Ascending aorta (tissue), 2 donors: Measurements from ENCODE around the gene PLXNA4. TPM values are rescaled to one million over a fixed set of nuclear protein-coding genes. Genes with fewer than 3 reads are reported as not detected.
"Not testable (repeated sequence)": the region's sequence is repeated elsewhere in the genome, so short reads cannot be mapped to it uniquely, and the experiment has no call there.

Source experiments
- DNase-seq, 2 donors: peaks; one replicate each; pipeline ENCODE4 v3.0.0-alpha.2; 2019; ENCODE audit warnings: low spot score in 2 of 2
- H3K27ac ChIP-seq, 2 donors: fragments of 200-600 bp; sonication (generic); one replicate each; pipeline ENCODE4 v1.5.1; 2016 to 2017; ENCODE audit warnings: mild to moderate bottlenecking in 1 of 2
- H3K27me3 ChIP-seq: fragments of 200-600 bp; sonication (generic); one replicate; pipeline ENCODE4 v1.5.1; 2017
- H3K36me3 ChIP-seq, 2 donors: fragments of 200-600 bp; sonication (generic); one replicate each; pipeline ENCODE4 v1.5.1; 2016
- H3K4me1 ChIP-seq, 2 donors: fragments of 200-600 bp; sonication (generic); one replicate each; pipeline ENCODE4 v1.5.1; 2016 to 2017; ENCODE audit warnings: mild to moderate bottlenecking in 1 of 2
- H3K4me3 ChIP-seq, 2 donors: fragments of 200-600 bp; sonication (generic); one replicate each; pipeline ENCODE4 v1.5.1; 2016 to 2017; ENCODE audit warnings: mild to moderate bottlenecking in 1 of 2
- H3K9me3 ChIP-seq, 2 donors: fragments of 200-600 bp; sonication (generic); one replicate each; pipeline ENCODE4 v1.5.1; 2016
- CTCF ChIP-seq, 3 experiments: fragments of 200-600 bp in 2 of 3; fragments of 450-650 bp in 1 of 3; sonication (generic) in 2 of 3; IDR thresholded peaks; one replicate each; pipeline ENCODE4 v1.5.1; 2016 to 2019; ENCODE audit warnings: antibody characterized with exemption in 3 of 3, mild to moderate bottlenecking in 1 of 3, moderate library complexity in 1 of 3
- intact Hi-C: fragments of 100-400 bp; cut with DNase I; formaldehyde crosslinking; loops from one replicate; pipeline ENCODE4 v1.15.1; 2023
- total RNA-seq: library from RNA; depleted of rRNA; stranded (reverse); fragments of >200 nt; gene quantifications from one replicate; pipeline ENCODE4 v1.1.0, GENCODE V29; 2016

Gene PLXNA4
- total RNA-seq, 1 donor from 2014 or later: 27.1 TPM

- Histone ChIP-seq H3K36me3 (peaks cover 18 to 22% of the 10 kb centered on the region in 2 donors), H3K4me1 (no peaks in the 10 kb centered on the region), H3K4me3 (no peak overlapping the region), H3K9me3 (no peaks in the 10 kb centered on the region), H3K27me3 (no peaks in the 10 kb centered on the region), H3K27ac (no peak overlapping the region)
- TF ChIP-seq CTCF (IDR thresholded peaks at IDR 0.05): no peak
- DNase-seq: no peak
- intact Hi-C loops: no loop called here
Measured at GRCh38 chr7:132181946-132182685, 394.2 kb downstream of the PLXNA4 start.

- no peak for TF ChIP-seq CTCF (IDR thresholded peaks at IDR 0.05)
- Histone ChIP-seq H3K27ac (no peak overlapping the region), H3K4me3 (no peak overlapping the region), H3K27me3 (no peaks in the 10 kb centered on the region), H3K9me3 (no peaks in the 10 kb centered on the region), H3K4me1 (no peaks in the 10 kb centered on the region), H3K36me3 (peaks cover 15 to 22% of the 10 kb centered on the region in 2 donors)
- intact Hi-C loops: no loop called here
- DNase-seq: no peak
Measured at GRCh38 chr7:132181371-132181770, 394.9 kb downstream of the PLXNA4 start.

- Histone ChIP-seq H3K27me3 (no peaks in the 10 kb centered on the region), H3K36me3 (peaks cover 15 to 21% of the 10 kb centered on the region in 2 donors)
- no peak for DNase-seq
Measured at GRCh38 chr7:132180481-132180880, 395.8 kb downstream of the PLXNA4 start.

GRCh38 chr7:132179681-132180080, 396.6 kb downstream of the PLXNA4 start:
- TF ChIP-seq CTCF (IDR thresholded peaks at IDR 0.05): no peak
- DNase-seq: no peak
- H3K36me3 ChIP-seq: peaks cover 13 to 18% of the 10 kb centered on the region in 2 donors
- H3K4me3 ChIP-seq: no peak overlapping the region
- intact Hi-C loops: no loop called here
- no peaks in the 10 kb centered on the region for H3K27me3 ChIP-seq
- no peaks in the 10 kb centered on the region for H3K4me1 ChIP-seq
- no peak overlapping the region for H3K27ac ChIP-seq
- no peaks in the 10 kb centered on the region for H3K9me3 ChIP-seq

More at GRCh38 chr7:132180481-132180880, 395.8 kb downstream of the PLXNA4 start:
- no peak overlapping the region for H3K27ac ChIP-seq
- no peaks in the 10 kb centered on the region for H3K9me3 ChIP-seq
- no peak for TF ChIP-seq CTCF (IDR thresholded peaks at IDR 0.05)
- H3K4me3 ChIP-seq: no peak overlapping the region
- H3K4me1 ChIP-seq: no peaks in the 10 kb centered on the region
- intact Hi-C loops: no loop called here

- DNase-seq: no peak
- Histone ChIP-seq H3K9me3 (no peaks in the 10 kb centered on the region), H3K27ac (no peak overlapping the region), H3K27me3 (no peaks in the 10 kb centered on the region), H3K36me3 (peaks cover 14 to 24% of the 10 kb centered on the region in 2 donors), H3K4me3 (no peak overlapping the region), H3K4me1 (no peaks in the 10 kb centered on the region)
- intact Hi-C loops: no loop called here
- TF ChIP-seq CTCF (IDR thresholded peaks at IDR 0.05): no peak
Measured at GRCh38 chr7:132179080-132179430, 397.2 kb downstream of the PLXNA4 start.

GRCh38 chr7:132178402-132179079, 397.7 kb downstream of the PLXNA4 start:
- H3K27me3 ChIP-seq, H3K4me1 ChIP-seq, DNase-seq, H3K9me3 ChIP-seq, intact Hi-C loops, H3K4me3 ChIP-seq, H3K27ac ChIP-seq: not testable (repeated sequence)
- peaks cover 19 to 24% of the 10 kb centered on the region in 2 donors for H3K36me3 ChIP-seq
